A673 (cell line): ENCODE data around the gene IL12RB2. TPM values are rescaled to one million over a fixed set of nuclear protein-coding genes. Genes with fewer than 3 reads are reported as not detected.

Experiments
- BruUV-seq: library from RNA; stranded (reverse); fragments of 400-500 nt; replicated peaks from 2 replicates; lab custom pipeline; 2021; lab: Mats Ljungman, UMichigan
- CTCF ChIA-PET: fragments of 300-600 bp; sonication (Branson Sonifier 250); formaldehyde crosslinking; loops from one replicate; lab custom pipeline; 2022; ENCODE audit warnings: antibody characterized with exemption; lab: Charles Lee
- POLR2A ChIA-PET: fragments of 300-600 bp; sonication (Branson Sonifier 250); formaldehyde crosslinking; loops from one replicate; lab custom pipeline; 2022; ENCODE audit warnings: antibody characterized with exemption; ENCODE audit not compliant: low non-redundant PET; lab: Charles Lee
- DNase-seq: peaks from one replicate; pipeline ENCODE4 v3.0.0-alpha.2; 2015; ENCODE audit warnings: low spot score
- H3K27ac ChIP-seq: fragments of 200-600 bp; sonication (generic); 2 replicates; pipeline ENCODE4 v1.5.1; 2016; ENCODE audit warnings: mixed run types, low read depth, mild to moderate bottlenecking, mixed read lengths, antibody characterized with exemption, low read length; ENCODE audit not compliant: poor library complexity, severe bottlenecking
- H3K27me3 ChIP-seq: fragments of 200-600 bp; sonication (generic); replicated peaks from 2 replicates; pipeline ENCODE4 v1.6.1; 2017; ENCODE audit warnings: mixed run types, low read depth, mild to moderate bottlenecking, mixed read lengths, antibody characterized with exemption, low read length; ENCODE audit not compliant: insufficient read depth, poor library complexity
- H3K36me3 ChIP-seq: fragments of 200-600 bp; sonication (generic); 2 replicates; pipeline ENCODE4 v1.6.1; 2016; ENCODE audit warnings: mixed run types, mild to moderate bottlenecking, mixed read lengths, antibody characterized with exemption, low read length; ENCODE audit not compliant: insufficient read depth, poor library complexity, severe bottlenecking
- H3K4me1 ChIP-seq: fragments of 200-600 bp; sonication (generic); 2 replicates; pipeline ENCODE4 v1.6.1; 2017; ENCODE audit warnings: mixed run types, mild to moderate bottlenecking, mixed read lengths, antibody characterized with exemption, low read length; ENCODE audit not compliant: insufficient read depth, poor library complexity, severe bottlenecking
- H3K4me3 ChIP-seq: fragments of 200-600 bp; sonication (generic); 2 replicates; pipeline ENCODE4 v1.5.1; 2016; ENCODE audit warnings: low read depth, mixed run types, mild to moderate bottlenecking, mixed read lengths, low read length; ENCODE audit not compliant: poor library complexity, severe bottlenecking
- H3K9me3 ChIP-seq: fragments of 200-600 bp; sonication (generic); 2 replicates; pipeline ENCODE4 v1.6.1; 2016; ENCODE audit warnings: mixed run types, low read depth, mild to moderate bottlenecking, mixed read lengths, antibody characterized with exemption, low read length; ENCODE audit not compliant: poor library complexity, severe bottlenecking
- CTCF ChIP-seq: fragments of 300-800, 200-600 bp; sonication (generic); conservative IDR thresholded peaks from 2 replicates; pipeline ENCODE4 v1.5.1; 2017; ENCODE audit warnings: low read depth, mild to moderate bottlenecking, antibody characterized with exemption, low read length, moderate library complexity, mixed read lengths
- EZH2 ChIP-seq: fragments of 200-600 bp; sonication (generic); IDR thresholded peaks from 2 replicates; pipeline ENCODE4 v1.6.1; 2017; ENCODE audit warnings: borderline replicate concordance, low read depth, mild to moderate bottlenecking, mixed read lengths, antibody characterized with exemption, low read length; ENCODE audit not compliant: poor library complexity, severe bottlenecking
- intact Hi-C: fragments of 100-400 bp; cut with micrococcal nuclease; formaldehyde crosslinking; loops from one replicate; pipeline ENCODE4 v1.10.0; 2022; ENCODE audit not compliant: unreplicated experiment
- total RNA-seq: library from RNA; stranded (reverse); gene quantifications from 2 replicates; pipeline ENCODE4 v1.2.3, GENCODE V29; 2021

The IL12RB2 gene
- total RNA-seq, 1 experiment from 2014 or later: 0.39 TPM

GRCh38 chr1:67317803-67318202, 10.1 kb downstream of the IL12RB2 start:
- CTCF ChIA-PET: no interaction called here

GRCh38 chr1:67322442-67322841, 14.8 kb downstream of the IL12RB2 start:
- Histone ChIP-seq H3K36me3 (no peaks in the 10 kb centered on the region), H3K27ac (no peak overlapping the region), H3K4me3 (no peak overlapping the region), H3K9me3 (no peaks in the 10 kb centered on the region), H3K27me3 (no peaks in the 10 kb centered on the region), H3K4me1 (no peaks in the 10 kb centered on the region)
- BruUV-seq: no TSS peak
- intact Hi-C loops: no loop called here
- TF ChIP-seq CTCF: no peak
- TF ChIP-seq EZH2: no peak
- DNase-seq: no peak
- ChIA-PET CTCF (no interaction called here), POLR2A (no interaction called here)

More at GRCh38 chr1:67317803-67318202, 10.1 kb downstream of the IL12RB2 start:
- intact Hi-C loops: no loop called here
- no peaks in the 10 kb centered on the region for H3K4me1 ChIP-seq
- no peak overlapping the region for H3K27ac ChIP-seq
- no peaks in the 10 kb centered on the region for H3K36me3 ChIP-seq
- no peak overlapping the region for H3K4me3 ChIP-seq
- BruUV-seq: no TSS peak
- no peak for TF ChIP-seq EZH2
- no peak for TF ChIP-seq CTCF
- DNase-seq: no peak
- H3K9me3 ChIP-seq: no peaks in the 10 kb centered on the region
- H3K27me3 ChIP-seq: no peaks in the 10 kb centered on the region
- POLR2A ChIA-PET: no interaction called here

- CTCF ChIA-PET: no interaction called here
Observed at GRCh38 chr1:67323087-67323486, 15.4 kb downstream of the IL12RB2 start.

More at GRCh38 chr1:67323087-67323486, 15.4 kb downstream of the IL12RB2 start:
- H3K4me3 ChIP-seq: no peak overlapping the region
- H3K4me1 ChIP-seq: no peaks in the 10 kb centered on the region
- intact Hi-C loops: no loop called here
- H3K27ac ChIP-seq: no peak overlapping the region
- no TSS peak for BruUV-seq
- TF ChIP-seq EZH2: no peak
- TF ChIP-seq CTCF: no peak
- H3K36me3 ChIP-seq: no peaks in the 10 kb centered on the region
- H3K9me3 ChIP-seq: no peaks in the 10 kb centered on the region
- POLR2A ChIA-PET: no interaction called here
- DNase-seq: no peak
- H3K27me3 ChIP-seq: no peaks in the 10 kb centered on the region
